Activated naive CD8-positive, alpha-beta T cell treated with anti-CD3 and anti-CD28 coated beads, Interleukin-2, amount 50 U/mL, for 24 hours (primary cell): Measurements from ENCODE around the gene GPR158.

Experiments used
- ATAC-seq: fragments of 150-1000 bp; cut with Tn5 transposase; one replicate; pipeline ENCODE4 v1.10.0; 2021
- DNase-seq: peaks from one replicate; pipeline ENCODE4 v3.0.0; 2021
- H3K27ac Mint-ChIP-seq: one replicate; pipeline ENCODE4 v1.8.0; 2021; ENCODE audit warnings: mild to moderate bottlenecking, mixed read lengths
- H3K27me3 Mint-ChIP-seq: one replicate; pipeline ENCODE4 v1.8.0; 2021; ENCODE audit warnings: mixed read lengths
- H3K36me3 Mint-ChIP-seq: one replicate; pipeline ENCODE4 v1.8.0; 2021; ENCODE audit warnings: low read depth, mixed read lengths
- H3K4me1 Mint-ChIP-seq: one replicate; pipeline ENCODE4 v1.8.0; 2021; ENCODE audit warnings: mixed read lengths
- H3K4me3 Mint-ChIP-seq: one replicate; pipeline ENCODE4 v1.8.0; 2021; ENCODE audit warnings: mild to moderate bottlenecking, moderate library complexity, mixed read lengths
- H3K9me3 Mint-ChIP-seq: one replicate; pipeline ENCODE4 v1.8.0; 2021; ENCODE audit warnings: mixed read lengths

The GPR158 gene

DNA sequence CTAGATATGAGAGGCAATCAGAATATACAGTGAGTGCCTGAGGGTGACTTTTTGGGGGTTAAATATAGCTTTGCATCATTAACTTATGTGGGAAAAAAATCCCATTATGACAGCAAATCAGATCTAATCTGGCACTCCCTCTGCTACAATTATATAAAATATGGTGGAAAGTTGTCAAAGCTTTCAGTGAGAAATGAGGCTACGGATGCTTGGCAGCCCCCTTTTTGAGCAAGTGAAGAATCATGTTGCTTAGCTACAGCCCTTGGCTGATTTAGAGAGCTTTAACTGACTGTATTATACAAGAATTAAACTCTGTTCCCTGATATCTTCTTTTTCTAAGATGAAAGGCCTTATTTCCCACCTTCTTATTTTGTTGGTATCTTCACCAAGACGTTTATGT is 57.4 kb downstream of the GPR158 start:
- ATAC-seq = no peak

DNA sequence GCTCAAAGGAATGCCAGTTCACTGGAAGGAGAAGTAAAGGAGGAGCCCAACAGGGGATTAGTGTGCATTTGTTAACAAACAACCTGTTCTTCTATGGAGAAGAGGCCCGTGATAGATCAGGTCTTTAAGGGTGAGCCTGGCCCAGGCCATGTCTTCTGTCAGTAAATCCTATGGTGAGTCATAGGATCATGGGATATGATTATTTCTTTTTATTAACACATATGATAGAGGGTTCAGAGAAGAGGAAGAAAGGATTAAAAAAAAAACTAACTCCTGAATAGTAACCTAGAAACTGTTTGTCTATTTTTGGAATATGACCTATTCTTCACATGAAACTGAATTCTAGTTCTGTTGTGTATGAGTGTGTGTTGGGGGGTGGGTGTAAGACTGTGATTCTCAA is 70.4 kb downstream of the GPR158 start:
- H3K36me3 Mint-ChIP-seq = no peaks in the 10 kb centered on the region
- H3K4me3 Mint-ChIP-seq = no peak overlapping the region
- no peak for DNase-seq

More for the DNA sequence above, 57.4 kb downstream of the GPR158 start:
- H3K36me3 Mint-ChIP-seq = no peaks in the 10 kb centered on the region
- no peak overlapping the region for H3K27ac Mint-ChIP-seq
- no peaks in the 10 kb centered on the region for H3K4me1 Mint-ChIP-seq
- no peaks in the 10 kb centered on the region for H3K9me3 Mint-ChIP-seq
- no peak overlapping the region for H3K4me3 Mint-ChIP-seq
- no peak for DNase-seq
- peaks cover 3% of the 10 kb centered on the region for H3K27me3 Mint-ChIP-seq

DNA sequence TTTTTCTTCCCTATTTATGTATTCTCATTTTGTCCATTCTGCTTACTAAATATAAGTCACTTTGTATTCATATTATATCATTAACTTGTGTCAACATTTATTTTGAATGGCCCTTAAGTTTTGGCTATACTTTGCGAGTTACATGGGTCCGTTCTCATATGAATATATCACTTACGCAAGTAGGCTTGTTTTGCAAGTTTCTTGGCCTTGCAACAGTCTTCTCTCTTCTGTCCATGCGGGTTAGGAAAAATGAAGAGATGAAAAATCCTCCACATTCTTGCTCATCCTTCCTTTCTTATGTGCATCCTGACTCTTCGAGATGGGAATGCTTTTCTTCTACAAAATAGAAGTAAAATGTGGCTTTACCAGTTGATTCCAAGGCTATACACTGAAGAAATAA is 82.8 kb downstream of the GPR158 start:
- DNase-seq = no peak
- H3K4me3 Mint-ChIP-seq = no peak overlapping the region
- H3K4me1 Mint-ChIP-seq = no peaks in the 10 kb centered on the region
- no peaks in the 10 kb centered on the region for H3K9me3 Mint-ChIP-seq
- H3K36me3 Mint-ChIP-seq = no peaks in the 10 kb centered on the region
- ATAC-seq = no peak
- H3K27me3 Mint-ChIP-seq = no peaks in the 10 kb centered on the region
- no peak overlapping the region for H3K27ac Mint-ChIP-seq

More for the DNA sequence above, 70.4 kb downstream of the GPR158 start:
- ATAC-seq = no peak
- Mint-ChIP-seq H3K27me3 (no peaks in the 10 kb centered on the region), H3K4me1 (no peaks in the 10 kb centered on the region), H3K9me3 (no peaks in the 10 kb centered on the region), H3K27ac (no peak overlapping the region)

DNA sequence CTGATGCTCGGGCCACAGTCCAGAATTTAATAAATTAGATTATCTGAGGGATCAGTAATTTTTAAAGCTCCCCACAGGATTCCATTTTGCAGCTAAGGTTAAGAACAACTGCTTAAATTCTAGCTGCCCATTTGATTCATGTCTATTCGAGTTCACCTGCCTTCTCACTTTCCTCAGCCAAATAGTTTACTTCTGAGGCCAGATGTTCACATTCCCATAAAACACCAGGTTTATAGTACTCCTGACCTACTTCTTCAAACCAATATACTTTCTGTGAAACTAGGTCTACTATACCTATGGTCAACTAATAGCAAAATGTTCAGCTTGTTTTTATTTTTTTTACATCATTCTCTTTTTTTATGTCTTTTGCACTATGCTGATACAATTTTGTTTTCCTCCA is 86.3 kb downstream of the GPR158 start:
- ATAC-seq = no peak
- H3K4me1 Mint-ChIP-seq = no peaks in the 10 kb centered on the region

GRCh38 chr10:25261558-25261957 is 86.8 kb downstream of the GPR158 start:
- Mint-ChIP-seq H3K36me3 (no peaks in the 10 kb centered on the region), H3K4me1 (no peaks in the 10 kb centered on the region), H3K27ac (no peak overlapping the region), H3K4me3 (no peak overlapping the region), H3K9me3 (no peaks in the 10 kb centered on the region), H3K27me3 (no peaks in the 10 kb centered on the region)
- ATAC-seq = no peak
- no peak for DNase-seq

More for the DNA sequence above, 86.3 kb downstream of the GPR158 start:
- DNase-seq = no peak
- no peak overlapping the region for H3K27ac Mint-ChIP-seq
- no peaks in the 10 kb centered on the region for H3K9me3 Mint-ChIP-seq
- H3K27me3 Mint-ChIP-seq = no peaks in the 10 kb centered on the region
- H3K4me3 Mint-ChIP-seq = no peak overlapping the region
- H3K36me3 Mint-ChIP-seq = no peaks in the 10 kb centered on the region

DNA sequence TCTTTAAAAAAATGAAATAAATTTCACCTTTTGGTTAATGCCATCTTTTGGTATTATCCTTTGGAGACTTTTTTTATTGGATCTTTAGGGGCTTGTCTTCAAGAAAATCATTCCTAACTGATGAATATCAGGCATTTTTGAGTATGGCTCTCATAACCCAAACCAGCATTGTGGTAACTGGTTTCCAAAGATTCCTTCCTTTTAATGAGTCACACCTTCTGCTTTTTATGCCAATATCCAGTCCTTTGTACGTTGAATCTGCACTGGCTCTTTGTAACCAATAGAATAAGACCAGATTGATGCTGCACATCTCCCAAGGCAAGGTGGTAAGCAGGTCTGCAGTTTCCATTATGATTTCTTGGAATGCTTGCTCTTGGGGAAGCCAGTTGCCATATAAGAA is 89.1 kb downstream of the GPR158 start:
- Mint-ChIP-seq H3K27me3 (no peaks in the 10 kb centered on the region), H3K9me3 (no peaks in the 10 kb centered on the region), H3K4me3 (no peak overlapping the region), H3K4me1 (no peaks in the 10 kb centered on the region), H3K27ac (no peak overlapping the region), H3K36me3 (no peaks in the 10 kb centered on the region)
- ATAC-seq (no peak), DNase-seq (no peak)

- no peaks in the 10 kb centered on the region for H3K27me3 Mint-ChIP-seq
- ATAC-seq (no peak), DNase-seq (no peak)
- H3K4me3 Mint-ChIP-seq = no peak overlapping the region
- no peaks in the 10 kb centered on the region for H3K4me1 Mint-ChIP-seq
- H3K36me3 Mint-ChIP-seq = no peaks in the 10 kb centered on the region
- peaks cover 21% of the 10 kb centered on the region for H3K9me3 Mint-ChIP-seq
- no peak overlapping the region for H3K27ac Mint-ChIP-seq
These were observed 103.4 kb downstream of the GPR158 start for GRCh38 chr10:25278180-25278579.

DNA sequence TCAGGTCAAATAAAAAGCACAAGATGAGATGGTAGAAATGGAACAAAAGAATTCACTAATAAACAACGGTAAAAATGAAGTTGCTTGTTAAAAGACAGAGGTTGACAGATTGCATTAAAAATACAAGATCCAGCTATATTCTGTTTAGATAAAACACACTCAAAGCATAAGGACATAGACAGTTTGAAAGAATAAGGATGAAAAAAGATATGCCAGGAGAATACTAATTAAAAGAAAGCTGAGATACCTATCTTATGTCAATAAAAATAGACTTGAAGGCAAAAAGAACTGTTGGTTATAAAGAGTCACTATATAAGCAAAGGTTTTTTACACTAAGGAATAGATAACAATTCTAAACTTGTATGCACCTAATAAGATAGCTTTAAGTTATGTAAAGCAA is 105.3 kb downstream of the GPR158 start:
- ATAC-seq (no peak), DNase-seq (no peak)
- Mint-ChIP-seq H3K27ac (no peak overlapping the region), H3K27me3 (no peaks in the 10 kb centered on the region), H3K9me3 (peaks cover 21% of the 10 kb centered on the region), H3K36me3 (no peaks in the 10 kb centered on the region), H3K4me3 (no peak overlapping the region), H3K4me1 (no peaks in the 10 kb centered on the region)

DNA sequence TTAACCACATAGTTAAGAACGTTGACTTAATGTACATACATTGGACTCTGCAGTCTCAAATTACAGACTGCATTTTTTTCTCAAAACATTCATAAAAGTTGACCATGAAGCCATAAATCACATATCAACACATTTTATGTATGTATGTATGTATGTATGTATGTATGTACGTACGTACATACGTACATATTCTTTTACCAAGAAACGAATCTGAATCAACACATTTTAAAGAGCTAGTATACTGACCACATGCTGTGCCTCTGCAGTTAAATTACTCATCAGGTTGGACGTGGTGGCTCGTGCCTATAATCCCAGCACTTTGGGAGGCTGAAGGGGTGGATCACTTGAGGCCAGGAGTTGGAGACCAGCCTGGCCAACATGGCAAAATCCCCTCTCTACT is 105.8 kb downstream of the GPR158 start:
- Mint-ChIP-seq H3K27me3 (no peaks in the 10 kb centered on the region), H3K36me3 (no peaks in the 10 kb centered on the region), H3K4me3 (no peak overlapping the region), H3K9me3 (peaks cover 21% of the 10 kb centered on the region), H3K4me1 (no peaks in the 10 kb centered on the region), H3K27ac (no peak overlapping the region)
- ATAC-seq (no peak), DNase-seq (no peak)

DNA sequence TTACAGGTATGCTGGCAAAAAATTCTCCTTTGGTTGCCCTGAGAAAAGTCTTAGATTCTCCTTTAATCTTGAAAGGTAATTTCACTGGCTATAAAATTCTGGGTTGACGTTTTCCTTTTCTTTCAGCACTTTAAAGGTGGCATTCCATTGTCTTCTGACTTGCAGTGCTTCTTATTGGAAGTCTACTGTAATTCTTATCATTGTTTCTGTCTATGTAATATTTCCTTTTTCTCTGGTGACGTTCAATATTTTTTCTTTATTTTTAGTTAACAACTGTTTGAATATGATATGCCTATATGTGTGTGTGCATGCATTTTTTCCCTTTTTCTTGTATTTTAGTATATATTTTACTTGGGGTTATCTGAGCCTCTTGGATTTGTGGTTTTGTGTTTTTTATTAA is 111.0 kb downstream of the GPR158 start:
- no peaks in the 10 kb centered on the region for H3K36me3 Mint-ChIP-seq
- no peak for DNase-seq
- no peak for ATAC-seq
- peaks cover 20% of the 10 kb centered on the region for H3K9me3 Mint-ChIP-seq
- H3K4me1 Mint-ChIP-seq = no peaks in the 10 kb centered on the region
- H3K4me3 Mint-ChIP-seq = no peak overlapping the region
- H3K27ac Mint-ChIP-seq = no peak overlapping the region
- H3K27me3 Mint-ChIP-seq = no peaks in the 10 kb centered on the region

DNA sequence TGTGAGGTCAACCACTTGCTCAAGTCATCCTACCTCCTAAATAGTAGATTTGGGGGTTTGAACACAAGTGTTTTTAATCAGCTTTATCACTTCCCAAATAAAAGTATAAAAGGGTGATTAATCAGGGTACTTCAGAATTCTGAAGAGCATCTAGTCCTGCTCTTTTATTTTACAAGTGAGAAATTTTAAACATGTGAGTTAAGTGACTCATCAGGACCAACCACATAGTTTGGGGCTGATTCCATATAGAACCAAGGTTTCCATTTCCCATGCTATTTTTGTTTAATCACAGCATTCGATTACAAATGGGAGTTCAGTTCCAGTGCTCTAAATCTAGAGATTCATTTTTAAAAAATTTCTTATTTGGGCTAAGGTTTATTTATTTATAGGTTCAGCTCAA is 113.4 kb downstream of the GPR158 start:
- Mint-ChIP-seq H3K27ac (no peak overlapping the region), H3K9me3 (peaks cover 16% of the 10 kb centered on the region), H3K27me3 (no peaks in the 10 kb centered on the region)

DNA sequence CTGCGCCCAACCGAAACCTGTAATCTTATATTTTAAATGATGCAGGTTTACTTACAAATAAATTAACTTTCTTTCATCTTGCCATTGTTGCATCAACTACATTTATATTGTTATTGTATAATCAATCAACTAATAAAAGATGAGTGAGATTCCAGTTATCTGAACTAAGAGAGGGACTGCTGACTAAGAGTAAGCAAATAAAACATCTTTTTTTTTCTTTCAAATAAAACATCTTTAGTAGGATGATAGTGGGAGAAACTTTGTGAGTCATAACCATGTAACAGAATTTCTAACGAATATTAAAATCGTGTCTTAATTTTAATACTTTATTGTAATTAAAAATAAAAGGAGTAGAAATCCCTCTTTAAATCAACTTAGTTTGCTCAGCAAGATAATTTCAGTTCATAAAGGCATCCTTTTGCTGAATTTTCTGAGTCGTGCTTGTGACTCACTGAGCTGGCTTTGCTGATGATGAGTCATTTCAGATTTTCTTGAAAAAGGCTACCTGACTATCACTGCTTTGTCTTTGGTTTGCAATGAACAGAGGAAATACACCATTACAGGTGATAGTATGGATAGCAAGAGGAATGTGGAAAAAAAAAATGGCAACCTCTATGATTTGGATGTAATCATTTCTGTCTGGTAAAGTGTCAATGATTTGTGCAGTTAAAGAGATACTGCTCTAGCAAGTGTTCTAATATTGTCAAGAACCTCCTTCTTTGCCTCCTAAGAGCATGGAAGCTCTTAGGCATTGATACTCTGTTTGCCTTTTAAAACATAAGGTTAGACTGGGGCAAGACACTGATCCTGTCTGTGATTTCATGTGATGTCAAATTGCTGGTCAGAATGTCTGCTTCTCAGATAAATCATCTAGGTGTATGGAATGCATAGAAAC is 119.5 kb downstream of the GPR158 start:
- Mint-ChIP-seq H3K27me3 (no peaks in the 10 kb centered on the region), H3K36me3 (no peaks in the 10 kb centered on the region), H3K27ac (no peak overlapping the region), H3K4me3 (no peak overlapping the region), H3K9me3 (no peaks in the 10 kb centered on the region), H3K4me1 (no peaks in the 10 kb centered on the region)
- no peak for ATAC-seq
- DNase-seq = no peak

More for the DNA sequence above, 113.4 kb downstream of the GPR158 start:
- ATAC-seq (no peak), DNase-seq (no peak)
- H3K36me3 Mint-ChIP-seq = no peaks in the 10 kb centered on the region
- no peaks in the 10 kb centered on the region for H3K4me1 Mint-ChIP-seq
- H3K4me3 Mint-ChIP-seq = no peak overlapping the region

GRCh38 chr10:25296324-25296723 is 121.5 kb downstream of the GPR158 start:
- ATAC-seq = no peak
- peaks cover 5% of the 10 kb centered on the region for H3K9me3 Mint-ChIP-seq
- no peaks in the 10 kb centered on the region for H3K4me1 Mint-ChIP-seq
- no peak for DNase-seq
- H3K4me3 Mint-ChIP-seq = no peak overlapping the region
- H3K36me3 Mint-ChIP-seq = no peaks in the 10 kb centered on the region
- no peak overlapping the region for H3K27ac Mint-ChIP-seq
- no peaks in the 10 kb centered on the region for H3K27me3 Mint-ChIP-seq

- DNase-seq (no peak), ATAC-seq (no peak)
- Mint-ChIP-seq H3K27ac (no peak overlapping the region), H3K36me3 (no peaks in the 10 kb centered on the region), H3K27me3 (no peaks in the 10 kb centered on the region), H3K4me3 (no peak overlapping the region), H3K9me3 (peaks cover 6% of the 10 kb centered on the region), H3K4me1 (no peaks in the 10 kb centered on the region)
These were observed 122.7 kb downstream of the GPR158 start for GRCh38 chr10:25297466-25297865.

DNA sequence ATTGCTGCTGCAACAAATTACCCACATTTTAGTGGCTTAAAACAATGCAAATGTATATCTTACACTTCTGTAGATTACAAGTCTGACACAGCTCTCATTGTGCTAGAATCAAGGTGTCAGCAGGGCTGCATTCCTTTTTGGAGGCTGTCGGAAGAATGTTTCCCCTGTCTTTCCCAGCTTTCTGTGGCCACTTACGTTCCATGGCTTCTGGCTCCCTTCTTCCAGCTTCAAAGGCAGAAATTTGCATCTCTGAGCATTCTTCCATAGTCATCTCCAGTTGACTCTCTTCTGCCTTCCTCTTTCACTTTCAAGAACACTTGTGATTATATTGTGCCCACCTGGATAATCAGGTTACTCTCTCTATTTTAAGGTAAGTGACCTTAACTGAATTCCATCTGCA is 125.3 kb downstream of the GPR158 start:
- Mint-ChIP-seq H3K27ac (no peak overlapping the region), H3K36me3 (no peaks in the 10 kb centered on the region), H3K4me1 (no peaks in the 10 kb centered on the region), H3K27me3 (no peaks in the 10 kb centered on the region), H3K9me3 (peaks cover 10% of the 10 kb centered on the region), H3K4me3 (no peak overlapping the region)
- DNase-seq (no peak), ATAC-seq (no peak)
